ENCODE measurements around the gene TENT4B.

Gene TENT4B

DNA sequence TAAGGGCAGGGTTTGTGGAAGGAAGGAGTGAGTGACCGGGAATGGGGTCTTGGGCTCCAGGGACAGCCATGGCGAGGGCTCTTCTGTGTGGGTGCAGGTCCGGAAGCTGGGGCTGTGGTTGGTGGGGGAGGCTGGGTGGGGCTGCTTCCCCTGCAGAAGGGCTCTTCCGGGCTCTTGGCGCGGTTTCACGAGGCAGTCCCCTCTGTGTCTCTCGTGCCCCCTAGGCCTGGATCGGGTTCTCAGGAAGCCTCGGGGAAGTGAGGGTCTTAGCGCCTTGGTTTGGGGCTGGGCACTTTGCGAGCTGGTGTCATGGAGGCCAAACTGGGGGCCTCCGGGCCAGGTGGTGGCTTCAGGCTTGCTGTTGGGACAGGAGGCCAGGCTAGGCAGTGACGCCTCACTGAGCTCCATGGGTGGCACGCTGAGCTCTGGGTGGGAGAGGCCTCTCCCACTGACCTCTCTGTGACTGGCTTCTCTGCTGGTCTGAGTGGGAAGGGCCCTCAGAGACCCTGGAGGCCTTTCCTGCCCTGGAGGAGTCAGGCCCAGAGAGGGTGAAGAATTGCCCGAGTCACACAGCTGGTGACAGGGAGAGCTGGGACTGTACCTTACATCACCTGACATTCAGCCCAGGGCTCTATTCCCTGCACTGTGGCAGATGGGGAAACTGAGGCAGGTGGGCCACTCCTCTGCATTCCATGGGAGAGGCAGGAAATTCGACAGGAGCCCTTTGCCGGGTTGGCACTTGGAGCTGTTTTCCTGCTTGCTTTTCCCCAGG lies 121.4 kb downstream of the TENT4B start:
- DNase-seq (ENCODE audit: low read depth): no peak
- no peak overlapping the region for H3K4me3 ChIP-seq (ENCODE audit: low read depth, low read length)
- TF ChIP-seq CTCF (conservative IDR thresholded peaks at IDR 0.05; ENCODE audit: low read depth, low read length): no peak

GRCh38 chr16:50275098-50275415 lies 122.0 kb downstream of the TENT4B start:
- no peak overlapping the region for H3K4me3 ChIP-seq (ENCODE audit: low read depth, low read length)
- no peak for TF ChIP-seq CTCF (conservative IDR thresholded peaks at IDR 0.05; ENCODE audit: low read depth, low read length)
- no peak for DNase-seq (ENCODE audit: low read depth)

- TF ChIP-seq CTCF (conservative IDR thresholded peaks at IDR 0.05; ENCODE audit: low read depth, low read length): no peak
- DNase-seq (ENCODE audit: low read depth): no peak
- H3K4me3 ChIP-seq (ENCODE audit: low read depth, low read length): no peak overlapping the region
These were observed 122.6 kb downstream of the TENT4B start for GRCh38 chr16:50275428-50276325.

DNA sequence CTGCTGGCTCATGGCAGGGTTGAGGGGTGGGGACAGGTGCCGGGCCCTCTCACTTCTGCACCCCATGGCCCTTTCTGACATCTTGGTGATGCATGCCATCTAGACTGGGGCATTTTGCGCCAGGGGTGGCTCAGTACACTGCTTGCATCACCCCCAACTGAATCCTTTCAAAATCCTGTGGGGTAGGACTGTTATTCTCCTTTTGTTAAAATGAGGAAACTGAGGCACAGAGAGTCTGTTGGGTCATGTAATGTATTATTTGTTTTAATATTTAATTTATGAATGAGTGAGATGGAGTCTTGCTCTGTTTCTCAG lies 123.2 kb downstream of the TENT4B start:
- no peak overlapping the region for H3K4me3 ChIP-seq (ENCODE audit: low read depth, low read length)
- DNase-seq (ENCODE audit: low read depth): no peak
- TF ChIP-seq CTCF (conservative IDR thresholded peaks at IDR 0.05; ENCODE audit: low read depth, low read length): no peak

- H3K4me3 ChIP-seq (ENCODE audit: low read depth, low read length): no peak overlapping the region
- no peak for TF ChIP-seq CTCF (conservative IDR thresholded peaks at IDR 0.05; ENCODE audit: low read depth, low read length)
- DNase-seq (ENCODE audit: low read depth): no peak
These were observed 123.9 kb downstream of the TENT4B start for GRCh38 chr16:50276801-50277555.

DNA sequence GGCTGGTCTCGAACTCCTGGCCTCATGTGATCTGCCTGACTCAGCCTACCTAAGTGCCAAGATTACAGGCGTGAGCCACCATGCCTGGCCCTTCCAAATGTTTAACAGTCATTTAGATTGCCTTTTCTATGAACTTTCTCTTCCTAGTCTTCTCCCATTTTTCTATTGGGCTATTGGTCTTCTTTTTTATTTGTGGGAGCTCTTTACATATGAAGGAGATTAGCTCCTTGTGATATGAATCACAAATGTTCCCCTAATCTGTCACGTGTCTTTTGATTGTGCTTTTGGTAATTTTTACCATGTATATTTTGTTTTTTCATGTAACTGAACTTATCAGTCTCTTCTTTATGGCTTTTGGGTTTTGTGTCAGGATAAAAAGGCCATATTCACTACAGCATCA lies 125.1 kb downstream of the TENT4B start:
- no peak overlapping the region for H3K4me3 ChIP-seq (ENCODE audit: low read depth, low read length)
- TF ChIP-seq CTCF (conservative IDR thresholded peaks at IDR 0.05; ENCODE audit: low read depth, low read length): no peak
- no peak for DNase-seq (ENCODE audit: low read depth)

Data from choroid plexus epithelial cell (primary cell).